ENCODE measurements around the gene INPP4B. TPM values are rescaled to one million over a fixed set of nuclear protein-coding genes. Genes with fewer than 3 reads are reported as not detected.

INPP4B gene
- polyA plus RNA-seq, 1 of the 3 experiments (the other 2 are of a cell fraction): 0.08 TPM

DNA sequence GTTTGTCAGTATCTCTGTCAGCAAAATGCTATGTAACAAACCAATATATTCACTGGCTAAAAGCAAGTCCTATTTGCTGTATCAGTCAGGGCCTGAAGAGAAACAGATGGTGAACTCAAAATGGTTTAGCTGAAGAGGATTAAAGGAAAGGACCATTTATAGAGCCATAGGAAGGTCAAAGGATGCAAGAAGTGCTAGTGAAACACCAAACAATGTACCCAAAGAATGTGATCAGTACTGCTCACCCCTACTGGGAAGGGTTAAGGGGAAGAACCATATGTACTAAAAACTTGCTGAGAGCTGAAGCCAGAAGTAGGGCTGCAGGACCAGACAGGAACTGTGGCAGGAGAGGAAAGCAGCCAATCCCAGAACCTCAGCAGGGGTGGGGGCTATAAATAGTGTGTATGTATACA, 479.3 kb downstream of the INPP4B start:
- ChIA-PET POLR2A (no interaction called here), CTCF (interaction anchor here (0.7 kb wide), 1 partner anchor 403 kb away, joined by 3 read pairs; no protein-coding TSS in a partner anchor)

DNA sequence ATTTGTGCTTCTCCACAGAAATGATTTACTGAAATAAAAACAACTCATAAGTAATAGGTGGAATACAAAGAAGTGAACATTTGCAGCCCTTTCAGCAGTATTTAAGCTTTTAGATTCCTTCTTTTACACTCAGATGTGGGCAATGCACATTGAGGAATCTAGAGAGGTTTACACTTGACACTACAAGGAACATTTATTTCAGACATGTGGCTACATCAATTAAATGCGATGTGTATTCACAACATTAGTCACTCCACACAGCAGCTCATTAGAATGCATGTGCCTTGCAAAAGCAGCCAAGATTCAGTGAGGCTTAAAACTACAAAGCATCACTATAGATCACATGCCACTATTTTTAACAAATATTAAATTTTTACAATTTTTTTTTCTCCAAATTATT, 480.7 kb downstream of the INPP4B start:
- Histone ChIP-seq H3K79me2 (ENCODE audit: insufficient read depth) (no peaks in the 10 kb centered on the region), H3K36me3 (replicated peaks in 1 of 2; ENCODE audit: control insufficient read depth in 1 of 2, insufficient read depth in 2 of 2, low read length in 1 of 2) (no peaks in the 10 kb centered on the region), H3K9ac (no peak overlapping the region), H3K9me3 (no peaks in the 10 kb centered on the region), H3K4me2 (no peak overlapping the region), H4K20me1 (ENCODE audit: insufficient read depth) (no peaks in the 10 kb centered on the region), H3K4me3 (ENCODE audit: low read depth in 2 of 2, low read length in 1 of 2) (no peak overlapping the region), H3K4me1 (ENCODE audit: control insufficient read depth in 1 of 2, insufficient read depth in 2 of 2, low read depth in 1 of 2, low read length in 1 of 2) (no peaks in the 10 kb centered on the region; a peak in 1 of 4 replicates), H3K9me2 (no peaks in the 10 kb centered on the region), H2AFZ (ENCODE audit: low read depth) (no peak overlapping the region), H3K27ac (ENCODE audit: low read depth in 2 of 2, low read length in 1 of 2) (no peak overlapping the region), H3F3A (replicated peaks; ENCODE audit: insufficient read depth) (no peaks in the 10 kb centered on the region), H3K27me3 (ENCODE audit: insufficient read depth) (no peaks in the 10 kb centered on the region)
- TF ChIP-seq RXRA (IDR thresholded peaks at IDR 0.05; ENCODE audit: borderline replicate concordance, low read depth): no peak
- no peak for TF ChIP-seq TEAD4 (IDR thresholded peaks at IDR 0.05; ENCODE audit: borderline replicate concordance, insufficient read depth)
- no peak for TF ChIP-seq CHD2 (IDR thresholded peaks at IDR 0.05; ENCODE audit: low read length, partially characterized antibody)
- POLR2A ChIA-PET: no interaction called here
- no peak for DNase-seq
- CTCF ChIA-PET: interaction anchor here (1.0 kb wide), 1 partner anchor 56 kb away, joined by 3 read pairs; no protein-coding TSS in a partner anchor
- WGBS (ENCODE audit: low lambda C conversion rate): 86% methylated on average over 1 of the region's 1 CpG

More for the DNA sequence above, 479.3 kb downstream of the INPP4B start:
- no peak overlapping the region for H3K4me3 ChIP-seq (ENCODE audit: low read depth in 2 of 2, low read length in 1 of 2)
- no peaks in the 10 kb centered on the region for H3K9me2 ChIP-seq
- no peak overlapping the region for H3K27ac ChIP-seq (ENCODE audit: low read depth in 2 of 2, low read length in 1 of 2)
- no peaks in the 10 kb centered on the region for H4K20me1 ChIP-seq (ENCODE audit: insufficient read depth)
- H3K27me3 ChIP-seq (ENCODE audit: insufficient read depth): no peaks in the 10 kb centered on the region
- H3K4me1 ChIP-seq (ENCODE audit: control insufficient read depth in 1 of 2, insufficient read depth in 2 of 2, low read depth in 1 of 2, low read length in 1 of 2): no peaks in the 10 kb centered on the region; a peak in 1 of 4 replicates
- DNase-seq: no peak
- H3K4me2 ChIP-seq: no peak overlapping the region
- H3K9me3 ChIP-seq: no peaks in the 10 kb centered on the region
- H3F3A ChIP-seq (replicated peaks; ENCODE audit: insufficient read depth): no peaks in the 10 kb centered on the region
- H3K9ac ChIP-seq: no peak overlapping the region
- TF ChIP-seq CHD2 (IDR thresholded peaks at IDR 0.05; ENCODE audit: low read length, partially characterized antibody): no peak
- TF ChIP-seq, protein P1, sequence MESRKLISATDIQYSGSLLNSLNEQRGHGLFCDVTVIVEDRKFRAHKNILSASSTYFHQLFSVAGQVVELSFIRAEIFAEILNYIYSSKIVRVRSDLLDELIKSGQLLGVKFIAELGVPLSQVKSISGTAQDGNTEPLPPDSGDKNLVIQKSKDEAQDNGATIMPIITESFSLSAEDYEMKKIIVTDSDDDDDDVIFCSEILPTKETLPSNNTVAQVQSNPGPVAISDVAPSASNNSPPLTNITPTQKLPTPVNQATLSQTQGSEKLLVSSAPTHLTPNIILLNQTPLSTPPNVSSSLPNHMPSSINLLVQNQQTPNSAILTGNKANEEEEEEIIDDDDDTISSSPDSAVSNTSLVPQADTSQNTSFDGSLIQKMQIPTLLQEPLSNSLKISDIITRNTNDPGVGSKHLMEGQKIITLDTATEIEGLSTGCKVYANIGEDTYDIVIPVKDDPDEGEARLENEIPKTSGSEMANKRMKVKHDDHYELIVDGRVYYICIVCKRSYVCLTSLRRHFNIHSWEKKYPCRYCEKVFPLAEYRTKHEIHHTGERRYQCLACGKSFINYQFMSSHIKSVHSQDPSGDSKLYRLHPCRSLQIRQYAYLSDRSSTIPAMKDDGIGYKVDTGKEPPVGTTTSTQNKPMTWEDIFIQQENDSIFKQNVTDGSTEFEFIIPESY (IDR thresholded peaks at IDR 0.05; ENCODE audit: borderline replicate concordance, low read depth): no peak
- TF ChIP-seq TCF12 (IDR thresholded peaks at IDR 0.05): no peak
- no peak for TF ChIP-seq SMC3 (IDR thresholded peaks at IDR 0.05; ENCODE audit: low read depth, low read length)
- TF ChIP-seq POLR2AphosphoS5 (IDR thresholded peaks at IDR 0.05; ENCODE audit: low read depth, low read length): no peak
- H2AFZ ChIP-seq (ENCODE audit: low read depth): no peak overlapping the region
- H3K36me3 ChIP-seq (replicated peaks in 1 of 2; ENCODE audit: control insufficient read depth in 1 of 2, insufficient read depth in 2 of 2, low read length in 1 of 2): no peaks in the 10 kb centered on the region
- H3K79me2 ChIP-seq (ENCODE audit: insufficient read depth): no peaks in the 10 kb centered on the region

DNA sequence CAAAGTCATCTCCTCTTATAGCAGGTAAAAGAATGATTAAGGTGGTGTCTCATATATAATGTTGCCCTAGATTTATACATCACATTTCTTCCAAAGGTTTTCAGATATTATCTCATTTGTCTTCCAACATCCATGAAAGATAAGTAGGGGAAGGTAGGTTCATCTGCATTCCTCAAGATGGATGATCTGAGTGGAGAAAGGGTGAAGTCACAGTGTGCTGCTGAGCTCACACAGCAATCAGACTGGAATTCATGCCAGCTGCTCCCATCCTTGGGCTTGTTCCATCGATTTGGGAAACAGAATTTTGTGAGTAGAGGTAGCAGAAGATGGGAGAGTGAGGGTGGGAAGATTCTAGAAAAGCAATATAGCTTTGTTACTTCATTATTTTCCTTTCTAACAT, 482.4 kb downstream of the INPP4B start:
- TF ChIP-seq EZH2phosphoT487 (IDR thresholded peaks at IDR 0.05; ENCODE audit: borderline replicate concordance, low read depth): no peak
- TF ChIP-seq RXRA (IDR thresholded peaks at IDR 0.05; ENCODE audit: borderline replicate concordance, low read depth): no peak
- no peak for TF ChIP-seq RFX5 (IDR thresholded peaks at IDR 0.05; ENCODE audit: low read length)
- TF ChIP-seq POLR2AphosphoS5 (IDR thresholded peaks at IDR 0.05; ENCODE audit: low read depth, low read length): no peak
- TF ChIP-seq SIN3A (IDR thresholded peaks at IDR 0.05; ENCODE audit: borderline replicate concordance, low read depth, low read length): no peak
- DNase-seq: no peak
- CTCF ChIA-PET: interaction anchor here (1.0 kb wide), 1 partner anchor 10 kb away, joined by 3 read pairs; no protein-coding TSS in a partner anchor
- no peaks in the 10 kb centered on the region; a peak in 1 of 4 replicates for H3K4me1 ChIP-seq (ENCODE audit: control insufficient read depth in 1 of 2, insufficient read depth in 2 of 2, low read depth in 1 of 2, low read length in 1 of 2)
- H3K79me2 ChIP-seq (ENCODE audit: insufficient read depth): no peaks in the 10 kb centered on the region
- H3F3A ChIP-seq (replicated peaks; ENCODE audit: insufficient read depth): no peaks in the 10 kb centered on the region
- WGBS (ENCODE audit: low lambda C conversion rate): 25% methylated on average over 1 of the region's 1 CpG
- no peaks in the 10 kb centered on the region for H3K9me2 ChIP-seq
- no peaks in the 10 kb centered on the region for H4K20me1 ChIP-seq (ENCODE audit: insufficient read depth)
- H2AFZ ChIP-seq (ENCODE audit: low read depth): no peak overlapping the region
- no peaks in the 10 kb centered on the region for H3K27me3 ChIP-seq (ENCODE audit: insufficient read depth)
- H3K9ac ChIP-seq: no peak overlapping the region
- H3K27ac ChIP-seq (ENCODE audit: low read depth in 2 of 2, low read length in 1 of 2): no peak overlapping the region
- POLR2A ChIA-PET: no interaction called here
- no peaks in the 10 kb centered on the region for H3K9me3 ChIP-seq
- H3K4me3 ChIP-seq (ENCODE audit: low read depth in 2 of 2, low read length in 1 of 2): no peak overlapping the region
- H3K36me3 ChIP-seq (replicated peaks in 1 of 2; ENCODE audit: control insufficient read depth in 1 of 2, insufficient read depth in 2 of 2, low read length in 1 of 2): no peaks in the 10 kb centered on the region
- no peak overlapping the region for H3K4me2 ChIP-seq
